Ovary (tissue), 9 donors: ENCODE data around the gene CUTA. TPM values are rescaled to one million over a fixed set of nuclear protein-coding genes. Genes with fewer than 3 reads are reported as not detected.
A peak's percentile ranks its signal among the peaks of the same experiment; 100 is the strongest.

Experiments used
- DNase-seq, 5 donors: peaks; one replicate each; pipeline ENCODE4 v3.0.0-alpha.2; 2019 to 2020
- H3K27ac ChIP-seq, 2 donors: fragments of 200-600 bp; one replicate each; pipeline versions ENCODE4 v1.5.1 to v1.8.0; 2019 to 2022
- H3K27me3 ChIP-seq: fragments of 200-600 bp; one replicate; pipeline ENCODE4 v1.8.0; 2022
- H3K36me3 ChIP-seq: fragments of 200-600 bp; sonication (generic); one replicate; pipeline ENCODE4 v1.5.1; 2019
- H3K4me1 ChIP-seq: one replicate; pipeline ENCODE4 v1.8.1; 2013; ENCODE audit warnings: mild to moderate bottlenecking, moderate library complexity; ENCODE audit not compliant: insufficient read depth
- H3K4me3 ChIP-seq: fragments of 200-600 bp; sonication (generic); one replicate; pipeline ENCODE4 v1.5.1; 2017
- H3K9me3 ChIP-seq, 2 donors: fragments of 200-600 bp in 1 of 2; sonication (generic) in 1 of 2; one replicate each; pipeline versions ENCODE4 v1.5.1 to v1.8.1; 2013 to 2019; ENCODE audit warnings: mild to moderate bottlenecking in 1 of 2, moderate library complexity in 1 of 2
- EP300 ChIP-seq: sonication (generic); formaldehyde crosslinking; IDR thresholded peaks from one replicate; pipeline ENCODE4 v1.6.1; 2017; ENCODE audit warnings: antibody characterized with exemption
- POLR2A ChIP-seq: fragments of 450-650 bp; IDR thresholded peaks from one replicate; pipeline ENCODE4 v1.6.1; 2017; ENCODE audit warnings: antibody characterized with exemption, mild to moderate bottlenecking, moderate library complexity
- WGBS, 3 donors: extraction: QIAGEN DNeasy Blood & Tissue Kit in 1 of 3; methylation state at CpG; one replicate each; pipeline versions ENCODE4 v1.1.5 to v1.1.7; 2013 to 2017; 5-methylcytosine and 5-hydroxymethylcytosine counted together
- intact Hi-C, 4 donors: fragments of 100-400 bp; cut with DNase I; formaldehyde crosslinking; loops; one replicate each; pipeline versions ENCODE4 v1.11.0 to v1.15.1; 2022 to 2023
- polyA plus RNA-seq, 2 donors: library from polyadenylated mRNA; stranded (reverse); fragments of 200-250 nt in 1 of 2; fragments of 350-450 nt in 1 of 2; fragmentation: Illumina TruSeq in 1 of 2; extraction: RNeasy Lipid Tissue Mini Kit (QIAGEN cat#74804) in 1 of 2; gene quantifications; one replicate each; pipeline ENCODE4 v1.2.3, GENCODE V29; 2013 to 2014
- total RNA-seq, 7 donors: library from RNA; depleted of rRNA in 2 of 7; stranded (reverse); fragments of >200 nt in 2 of 7; fragmentation: NEBNext Ultra II Directional in 3 of 7; extraction: Animal tissue kit (Norgen Biotek cat#: 25700) in 3 of 7; gene quantifications; one replicate each; pipeline versions ENCODE4 v1.1.0 to v1.2.4, GENCODE V29; 2016 to 2023
- TF ChIP-seq, protein P1 (sequence below), 3 donors: fragments of 450-650 bp in 2 of 3; fragments of 200-600 bp in 1 of 3; IDR thresholded peaks; one replicate each; pipeline versions ENCODE4 v1.5.1 to v1.8.0; 2016 to 2022; ENCODE audit warnings: antibody characterized with exemption in 3 of 3, mild to moderate bottlenecking in 1 of 3
- donor health status: DM: no; HTN: no; CAD: no; lungs with moderate emphysema.
- donor health status: DM: no; HTN: no; CAD: no.
- donor health status: Bipolar disorder and iron deficiency.
- donor health status: DM: yes; HTN: yes; CAD: no.
- donor health status: DM: no; HTN: no; CAD: no.
- donor health status: DM: yes; HTN: yes; CAD: no.

The CUTA gene
- total and polyA plus RNA-seq, 9 donors, result 125 to 250 (median 177) TPM

DNA sequence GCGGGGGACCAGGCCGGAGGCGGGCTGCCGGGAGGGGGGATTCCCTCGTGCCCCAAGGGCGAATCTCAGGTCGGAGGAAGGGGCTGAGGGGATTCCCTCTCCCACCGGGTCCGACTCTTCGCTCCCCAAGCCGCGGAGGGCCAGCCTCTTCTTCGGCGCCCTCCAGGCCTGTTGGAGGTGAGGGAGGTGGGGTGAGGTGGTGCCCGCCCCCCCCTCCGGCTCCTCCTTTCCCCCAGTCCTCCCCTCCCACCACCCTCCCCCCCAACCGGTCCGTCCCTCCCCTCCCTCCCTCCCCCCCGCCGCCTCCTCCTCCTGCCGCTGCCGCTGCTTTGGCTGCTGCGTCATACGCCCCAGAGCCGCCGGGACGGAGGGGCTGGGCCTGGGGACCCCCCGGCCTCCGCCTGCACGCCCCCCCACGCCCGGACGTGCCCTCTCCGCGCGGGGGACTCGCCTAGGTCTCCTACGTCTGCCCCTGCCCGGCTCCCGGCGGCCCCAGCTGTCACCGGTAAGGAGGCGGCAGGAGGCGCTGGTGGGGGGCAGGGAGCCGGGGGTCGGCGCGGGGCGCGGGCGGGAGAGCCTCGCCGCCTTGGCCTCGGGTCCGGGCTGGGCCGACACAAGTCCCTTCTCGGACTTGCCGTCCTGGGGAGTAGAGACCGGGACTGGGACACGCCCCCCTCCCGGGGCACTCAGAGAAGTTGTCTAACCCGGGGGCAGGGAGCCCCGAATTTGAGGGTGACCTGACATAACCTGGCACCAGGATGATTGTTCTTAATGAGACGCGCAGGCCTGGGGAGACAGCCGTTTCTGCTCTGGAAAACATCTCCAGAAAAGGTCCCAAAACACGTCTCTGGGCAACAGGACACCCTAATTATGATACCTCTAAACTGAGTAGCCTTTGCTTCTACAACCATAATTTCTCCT is 6.9 kb downstream of the CUTA start, which contains the start of gene PHF1:
Gene PHF1 (plus strand): TSS at position 304 of the 921 bp plus-strand sequence. CDS start 1,250 bp downstream, outside the sequence.
- no peaks in the 10 kb centered on the region for H3K9me3 ChIP-seq
- intact Hi-C loops, result loop anchor here in 3 of 4 donors (10.0 kb wide), 3 partner anchors 96 to 136 kb away; partner anchors contain the start of genes B3GALT4 (in 1 of the 3), RGL2 (in 1 of the 3), RPS18 (in 1 of the 3) and TAPBP (in 1 of the 3)
- no peaks in the 10 kb centered on the region for H3K4me1 ChIP-seq
- peak within 1 kb of the TSS; percentile 98 for H3K4me3 ChIP-seq
- H3K27ac ChIP-seq, result peak within 1 kb of the TSS; percentile 96 to 98
- no peaks in the 10 kb centered on the region for H3K27me3 ChIP-seq
- H3K36me3 ChIP-seq, result no peaks in the 10 kb centered on the region
- peak in 3 of 5 donors; percentile 84 to 87 (median 85) for DNase-seq
- 0 to 2% (median 1%) methylated on average over 19 to 64 of the region's 67 CpGs for WGBS, 3 donors
- TF ChIP-seq EP300 (no peak), POLR2A (peak; percentile 65)
- TF ChIP-seq, protein P1, sequence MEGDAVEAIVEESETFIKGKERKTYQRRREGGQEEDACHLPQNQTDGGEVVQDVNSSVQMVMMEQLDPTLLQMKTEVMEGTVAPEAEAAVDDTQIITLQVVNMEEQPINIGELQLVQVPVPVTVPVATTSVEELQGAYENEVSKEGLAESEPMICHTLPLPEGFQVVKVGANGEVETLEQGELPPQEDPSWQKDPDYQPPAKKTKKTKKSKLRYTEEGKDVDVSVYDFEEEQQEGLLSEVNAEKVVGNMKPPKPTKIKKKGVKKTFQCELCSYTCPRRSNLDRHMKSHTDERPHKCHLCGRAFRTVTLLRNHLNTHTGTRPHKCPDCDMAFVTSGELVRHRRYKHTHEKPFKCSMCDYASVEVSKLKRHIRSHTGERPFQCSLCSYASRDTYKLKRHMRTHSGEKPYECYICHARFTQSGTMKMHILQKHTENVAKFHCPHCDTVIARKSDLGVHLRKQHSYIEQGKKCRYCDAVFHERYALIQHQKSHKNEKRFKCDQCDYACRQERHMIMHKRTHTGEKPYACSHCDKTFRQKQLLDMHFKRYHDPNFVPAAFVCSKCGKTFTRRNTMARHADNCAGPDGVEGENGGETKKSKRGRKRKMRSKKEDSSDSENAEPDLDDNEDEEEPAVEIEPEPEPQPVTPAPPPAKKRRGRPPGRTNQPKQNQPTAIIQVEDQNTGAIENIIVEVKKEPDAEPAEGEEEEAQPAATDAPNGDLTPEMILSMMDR (IDR thresholded peaks at IDR 0.05), result no peak

GRCh38 chr6:33410050-33410710 is 7.7 kb downstream of the CUTA start:
- TF ChIP-seq POLR2A (peak; percentile 61), EP300 (peak; percentile 84)
- TF ChIP-seq, protein P1 (IDR thresholded peaks at IDR 0.05), result no peak
- H3K27ac ChIP-seq, result peak overlapping the region; percentile 96 to 98
- peak; percentile 97 to 99 (median 98) for DNase-seq
- H3K4me3 ChIP-seq, result peak overlapping the region; percentile 98
- no peaks in the 10 kb centered on the region for H3K4me1 ChIP-seq
- intact Hi-C loops, result loop anchor here in 3 of 4 donors (10.0 kb wide), 3 partner anchors 95 to 135 kb away; partner anchors contain the start of genes B3GALT4 (in 1 of the 3), RGL2 (in 1 of the 3), RPS18 (in 1 of the 3) and TAPBP (in 1 of the 3)
- no peaks in the 10 kb centered on the region for H3K27me3 ChIP-seq
- no peaks in the 10 kb centered on the region for H3K9me3 ChIP-seq
- H3K36me3 ChIP-seq, result no peaks in the 10 kb centered on the region
- 0 to 1% (median 0%) methylated on average over 10 to 65 of the region's 65 CpGs for WGBS, 3 donors

- no peaks in the 10 kb centered on the region for H3K36me3 ChIP-seq
- WGBS, 3 donors, result 73 to 77% (median 77%) methylated on average over 5 of the region's 5 CpGs
- no peak overlapping the region for H3K27ac ChIP-seq
- no peak for DNase-seq
- H3K4me1 ChIP-seq, result no peaks in the 10 kb centered on the region
- H3K4me3 ChIP-seq, result no peak overlapping the region
- H3K9me3 ChIP-seq, result no peaks in the 10 kb centered on the region
- TF ChIP-seq POLR2A, result no peak
- TF ChIP-seq, protein P1 (IDR thresholded peaks at IDR 0.05), result no peak
- no peak for TF ChIP-seq EP300
- intact Hi-C loops, result no loop called here
- H3K27me3 ChIP-seq, result no peaks in the 10 kb centered on the region
These were observed 10.7 kb downstream of the CUTA start for GRCh38 chr6:33407132-33407718.

DNA sequence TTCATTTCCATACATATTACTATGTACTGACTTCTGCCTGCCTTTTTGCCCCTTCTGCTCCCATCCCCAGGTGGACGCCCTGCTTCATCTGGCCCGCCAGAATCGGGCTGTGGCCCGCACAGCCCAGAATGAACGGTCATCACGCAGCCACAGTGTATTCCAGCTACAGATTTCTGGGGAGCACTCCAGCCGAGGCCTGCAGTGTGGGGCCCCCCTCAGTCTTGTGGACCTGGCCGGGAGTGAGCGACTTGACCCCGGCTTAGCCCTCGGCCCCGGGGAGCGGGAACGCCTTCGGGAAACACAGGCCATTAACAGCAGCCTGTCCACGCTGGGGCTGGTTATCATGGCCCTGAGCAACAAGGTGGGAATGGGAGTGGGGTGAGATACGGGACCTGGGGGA is 11.8 kb downstream of the CUTA start:
- Histone ChIP-seq H3K4me3 (no peak overlapping the region), H3K9me3 (no peaks in the 10 kb centered on the region), H3K27me3 (no peaks in the 10 kb centered on the region), H3K27ac (no peak overlapping the region), H3K36me3 (no peaks in the 10 kb centered on the region), H3K4me1 (no peaks in the 10 kb centered on the region)
- WGBS, 3 donors, result 90 to 95% (median 93%) methylated on average over 17 of the region's 17 CpGs
- no peak for DNase-seq
- TF ChIP-seq, protein P1 (IDR thresholded peaks at IDR 0.05), result no peak
- TF ChIP-seq EP300, result no peak
- intact Hi-C loops, result no loop called here
